Erythroblast (primary cell): Measurements from ENCODE around the gene STK17B.
"Not testable (repeated sequence)": the region's sequence is repeated elsewhere in the genome, so short reads cannot be mapped to it uniquely, and the experiment has no call there.

Experiments
- DNase-seq, 2 experiments: peaks; one replicate each; lab custom pipeline; 2025; lab: John Stamatoyannopoulos, UW
- GATA1 ChIP-seq: IDR thresholded peaks from 2 replicates; pipeline ENCODE4 v1.6.1; 2011; ENCODE audit warnings: low read depth, mild to moderate bottlenecking, control low read depth, low read length, moderate library complexity
- POLR2A ChIP-seq: IDR thresholded peaks from 2 replicates; pipeline ENCODE4 v1.6.1; 2011; ENCODE audit warnings: mild to moderate bottlenecking, low read length

The STK17B gene

GRCh38 chr2:196099916-196100315 is 71.5 kb downstream of the STK17B start:
- DNase-seq: no peak
- TF ChIP-seq POLR2A (no peak), GATA1 (no peak)

GRCh38 chr2:196097864-196098660 is 73.3 kb downstream of the STK17B start:
- no peak for DNase-seq
- no peak for TF ChIP-seq GATA1
- TF ChIP-seq POLR2A: no peak

DNA sequence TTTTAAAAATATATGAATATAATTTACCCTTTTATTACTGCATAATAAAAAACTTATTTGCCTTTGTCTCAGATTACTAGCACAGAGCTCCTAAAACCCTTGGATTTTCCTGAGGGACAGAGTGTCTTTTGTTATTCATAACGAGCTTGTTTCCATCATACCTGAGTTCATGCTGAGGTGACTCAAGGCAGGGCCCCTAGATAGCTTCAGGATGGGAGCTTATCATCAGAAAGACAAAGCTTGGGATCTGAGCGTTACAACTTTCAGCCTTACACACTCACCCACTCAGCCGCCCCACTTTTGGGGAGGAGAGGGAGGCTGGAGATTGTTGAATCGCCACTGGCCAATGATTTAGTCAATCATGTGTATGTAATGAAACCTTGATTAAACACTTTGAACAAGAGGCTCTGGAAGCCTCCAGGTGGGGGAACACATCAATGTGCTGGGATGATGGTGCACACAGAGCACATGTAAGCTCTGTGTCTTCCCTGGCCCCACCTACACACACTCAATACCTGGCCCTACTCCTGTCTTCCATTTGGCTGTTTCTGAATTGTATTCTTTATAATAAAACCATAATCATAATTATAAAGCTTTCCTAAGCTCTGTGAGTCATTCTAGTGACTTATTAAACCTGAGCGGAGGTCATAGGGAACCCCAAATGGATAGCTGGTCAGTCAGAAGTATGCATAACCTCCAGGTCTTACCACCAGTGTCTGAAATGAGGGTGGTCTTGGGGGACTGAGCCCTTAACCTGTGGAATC is 74.2 kb downstream of the STK17B start:
- DNase-seq: no peak
- no peak for TF ChIP-seq GATA1
- no peak for TF ChIP-seq POLR2A

GRCh38 chr2:196096264-196096663 is 75.1 kb downstream of the STK17B start:
- DNase-seq: no peak
- TF ChIP-seq GATA1: no peak
- TF ChIP-seq POLR2A: no peak

DNA sequence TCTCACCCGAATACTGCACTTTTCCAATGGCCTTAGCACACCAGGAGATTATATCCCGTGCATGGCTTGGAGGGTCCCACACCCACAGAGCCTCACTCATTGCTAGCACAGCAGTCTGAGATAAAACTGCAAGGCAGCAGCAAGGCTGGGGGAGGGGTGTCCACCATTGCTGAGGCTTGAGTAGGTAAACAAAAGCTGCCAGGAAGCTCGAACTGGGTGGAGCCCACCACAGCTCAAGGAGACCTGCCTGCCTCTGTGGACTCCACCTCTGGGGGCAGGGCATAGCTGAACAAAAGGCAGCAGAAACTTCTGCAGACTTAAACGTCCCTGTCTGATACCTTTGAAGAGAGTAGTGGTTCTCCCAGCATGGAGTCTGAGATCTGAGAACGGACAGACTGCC is 81.9 kb downstream of the STK17B start:
- not testable (repeated sequence) for DNase-seq

DNA sequence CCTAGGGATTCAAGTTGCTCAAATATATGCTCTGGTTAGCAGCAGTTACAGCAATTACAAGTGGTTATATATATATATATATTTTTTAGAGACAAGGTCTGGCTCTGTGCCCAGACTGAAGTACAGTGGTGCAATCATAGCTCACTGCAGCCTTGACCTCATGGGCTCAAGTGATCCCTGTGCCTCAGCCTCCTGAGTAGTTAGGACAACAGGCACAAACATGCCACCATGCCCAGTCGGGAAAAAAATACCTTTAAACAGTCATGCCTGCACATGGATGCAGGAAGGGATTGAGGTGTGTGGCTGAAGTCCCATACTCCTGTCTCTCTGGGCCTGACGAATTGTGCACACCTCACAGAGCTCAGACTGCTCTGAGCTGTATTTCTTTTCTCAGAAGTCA is 83.2 kb downstream of the STK17B start:
- no peak for DNase-seq
- TF ChIP-seq POLR2A (no peak), GATA1 (no peak)

GRCh38 chr2:196086517-196087368 is 84.6 kb downstream of the STK17B start:
- no peak for DNase-seq
- TF ChIP-seq GATA1 (no peak), POLR2A (no peak)

- DNase-seq: no peak
These were observed 87.8 kb downstream of the STK17B start for GRCh38 chr2:196083601-196084000.

More at GRCh38 chr2:196083601-196084000, 87.8 kb downstream of the STK17B start:
- TF ChIP-seq GATA1 (no peak), POLR2A (no peak)
